ENCODE results near the gene TCF3. TPM values are rescaled to one million over a fixed set of nuclear protein-coding genes. Genes with fewer than 3 reads are reported as not detected.

The TCF3 gene
- total RNA-seq, 2 donors from 2014 or later = 64.2 to 114 TPM

- peaks cover 4% of the 10 kb centered on the region for H3K36me3 ChIP-seq
- no peak for DNase-seq
- intact Hi-C loops (cut with DNase I) = loop anchor here (5.0 kb wide), 1 partner anchor 35 kb away; the partner anchor contains the start of gene TCF3
These were observed 35.5 kb downstream of the TCF3 start for GRCh38 chr19:1616875-1617274.

GRCh38 chr19:1616396-1616795 is 36.0 kb downstream of the TCF3 start:
- Histone ChIP-seq H3K27me3 (no peaks in the 10 kb centered on the region), H3K36me3 (peaks cover 4% of the 10 kb centered on the region), H3K9ac (ENCODE audit: low read depth in 2 of 2, low read length in 2 of 2) (no peak overlapping the region), H3K4me1 (no peaks in the 10 kb centered on the region), H3K9me3 (no peaks in the 10 kb centered on the region), H3K27ac (no peak overlapping the region), H3K4me3 (no peak overlapping the region)
- no peak for TF ChIP-seq CTCF (IDR thresholded peaks at IDR 0.05)
- intact Hi-C loops (cut with DNase I) = loop anchor here (5.0 kb wide), 1 partner anchor 36 kb away; the partner anchor contains the start of gene TCF3
- no peak for DNase-seq

More at GRCh38 chr19:1616875-1617274, 35.5 kb downstream of the TCF3 start:
- no peaks in the 10 kb centered on the region for H3K9me3 ChIP-seq
- no peak overlapping the region for H3K9ac ChIP-seq (ENCODE audit: low read depth in 2 of 2, low read length in 2 of 2)
- H3K27ac ChIP-seq = no peak overlapping the region
- no peaks in the 10 kb centered on the region for H3K27me3 ChIP-seq
- no peak for TF ChIP-seq CTCF (IDR thresholded peaks at IDR 0.05)
- no peaks in the 10 kb centered on the region for H3K4me1 ChIP-seq
- no peak overlapping the region for H3K4me3 ChIP-seq

- H3K9ac ChIP-seq (ENCODE audit: low read depth in 2 of 2, low read length in 2 of 2) = no peak overlapping the region
These were observed 37.2 kb downstream of the TCF3 start for GRCh38 chr19:1615156-1615765.

GRCh38 chr19:1613808-1614570 is 38.4 kb downstream of the TCF3 start:
- Histone ChIP-seq H3K36me3 (peaks cover 4% of the 10 kb centered on the region), H3K4me1 (no peaks in the 10 kb centered on the region), H3K4me3 (no peak overlapping the region), H3K27me3 (no peaks in the 10 kb centered on the region), H3K27ac (no peak overlapping the region), H3K9ac (ENCODE audit: low read depth in 2 of 2, low read length in 2 of 2) (no peak overlapping the region), H3K9me3 (no peaks in the 10 kb centered on the region)
- TF ChIP-seq CTCF (IDR thresholded peaks at IDR 0.05) = no peak
- intact Hi-C loops (cut with DNase I) = no loop called here
- DNase-seq = no peak

More at GRCh38 chr19:1615156-1615765, 37.2 kb downstream of the TCF3 start:
- no peak overlapping the region for H3K27ac ChIP-seq
- H3K27me3 ChIP-seq = no peaks in the 10 kb centered on the region
- H3K9me3 ChIP-seq = no peaks in the 10 kb centered on the region
- intact Hi-C loops (cut with DNase I) = loop anchor here (5.0 kb wide), 1 partner anchor 37 kb away; the partner anchor contains the start of gene TCF3
- no peaks in the 10 kb centered on the region for H3K4me1 ChIP-seq
- peaks cover 4% of the 10 kb centered on the region for H3K36me3 ChIP-seq
- no peak for TF ChIP-seq CTCF (IDR thresholded peaks at IDR 0.05)
- DNase-seq = no peak
- no peak overlapping the region for H3K4me3 ChIP-seq

- Histone ChIP-seq H3K36me3 (peaks cover 4% of the 10 kb centered on the region), H3K4me1 (no peaks in the 10 kb centered on the region), H3K4me3 (no peak overlapping the region), H3K9me3 (no peaks in the 10 kb centered on the region), H3K9ac (ENCODE audit: low read depth in 2 of 2, low read length in 2 of 2) (no peak overlapping the region), H3K27ac (no peak overlapping the region), H3K27me3 (no peaks in the 10 kb centered on the region)
- intact Hi-C loops (cut with DNase I) = no loop called here
- TF ChIP-seq CTCF (IDR thresholded peaks at IDR 0.05) = no peak
- DNase-seq = no peak
These were observed 39.3 kb downstream of the TCF3 start for GRCh38 chr19:1613146-1613545.
